ENCODE measurements around the gene APOH. TPM values are rescaled to one million over a fixed set of nuclear protein-coding genes. Genes with fewer than 3 reads are reported as not detected.

APOH gene
- total and polyA plus RNA-seq, 2 of the 13 experiments (the other 11 are each of a cell fraction or from before 2014, with no cell fraction given), result 4,846 to 5,748 TPM

- TF ChIP-seq ARID4A (CRISPR knock-in tag; IDR thresholded peaks at IDR 0.05; ENCODE audit: borderline replicate concordance) (peak; percentile 33; the same call in 1 of the 2 replicates), ONECUT2 (CRISPR knock-in tag; IDR thresholded peaks at IDR 0.05) (no peak), FOXO1 (CRISPR knock-in tag; IDR thresholded peaks at IDR 0.05) (peak; percentile 67; the same call in 1 of the 2 replicates), HBP1 (CRISPR knock-in tag; IDR thresholded peaks at IDR 0.05; ENCODE audit: low read depth) (peak; percentile 73; the same call in 1 of the 2 replicates), KMT2B (CRISPR knock-in tag; IDR thresholded peaks at IDR 0.05) (0 out of 2 replicates have a peak, but pooled peaks have one; percentile 43), ARID3A (IDR thresholded peaks at IDR 0.05; ENCODE audit: low read depth, low read length) (peak; percentile 78; the same call in 1 of the 2 replicates), ZNF12 (CRISPR knock-in tag; IDR thresholded peaks at IDR 0.05) (peak; percentile 94), HMGXB4 (CRISPR knock-in tag; IDR thresholded peaks at IDR 0.05; ENCODE audit: borderline replicate concordance in 1 of 2, low read depth in 1 of 2) (peak in 1 of 2 experiments; percentile 33; a peak in 1 of 4 replicates), ZMYM4 (CRISPR knock-in tag; IDR thresholded peaks at IDR 0.05) (peak; percentile 69), SOX5 (CRISPR knock-in tag; IDR thresholded peaks at IDR 0.05; ENCODE audit: borderline replicate concordance) (peak; percentile 58; the same call in 1 of the 2 replicates), ATF6 (CRISPR knock-in tag; conservative IDR thresholded peaks at IDR 0.05) (no peak; the same call in 1 of the 2 replicates), ZNF614 (CRISPR knock-in tag; IDR thresholded peaks at IDR 0.05; ENCODE audit: borderline replicate concordance) (peak; percentile 25; the same call in 1 of the 2 replicates), POGK (CRISPR knock-in tag; conservative IDR thresholded peaks at IDR 0.05) (peak; percentile 55; the same call in 1 of the 2 replicates), KAT7 (CRISPR knock-in tag; IDR thresholded peaks at IDR 0.05; ENCODE audit: borderline replicate concordance) (0 out of 2 replicates have a peak, but pooled peaks have one; percentile 43)
Measured at GRCh38 chr17:66233023-66233753, 4.0 kb upstream of the APOH start (continued).

All from HepG2 (cell line).